Central memory CD4-positive, alpha-beta T cell (primary cell): Measurements from ENCODE around the gene ZNF726.
"Not testable (repeated sequence)": the region's sequence is repeated elsewhere in the genome, so short reads cannot be mapped to it uniquely, and the experiment has no call there.

ENCODE experiments used
- DNase-seq: peaks from one replicate; pipeline ENCODE4 v3.0.0; 2022

Gene ZNF726

DNA sequence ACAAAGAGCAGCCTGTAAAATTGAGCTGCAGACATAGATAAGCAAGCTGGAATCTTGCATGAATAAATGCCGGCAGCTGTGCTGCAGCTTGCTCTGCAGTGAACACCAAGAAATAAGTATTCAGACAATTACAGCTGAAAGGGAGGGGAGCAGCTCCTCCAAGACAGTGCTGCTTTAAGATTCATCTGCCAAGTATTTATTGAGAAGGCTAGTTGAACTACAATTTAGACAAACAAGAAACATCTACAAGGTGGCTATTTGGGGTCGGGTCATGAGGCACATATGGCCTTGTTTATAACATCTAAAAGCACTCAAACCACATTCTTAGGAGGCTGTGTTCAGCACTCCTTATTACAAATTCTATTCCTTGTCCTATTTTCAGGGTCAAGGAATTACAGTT, 34.9 kb downstream of the ZNF726 start:
- DNase-seq: no peak

DNA sequence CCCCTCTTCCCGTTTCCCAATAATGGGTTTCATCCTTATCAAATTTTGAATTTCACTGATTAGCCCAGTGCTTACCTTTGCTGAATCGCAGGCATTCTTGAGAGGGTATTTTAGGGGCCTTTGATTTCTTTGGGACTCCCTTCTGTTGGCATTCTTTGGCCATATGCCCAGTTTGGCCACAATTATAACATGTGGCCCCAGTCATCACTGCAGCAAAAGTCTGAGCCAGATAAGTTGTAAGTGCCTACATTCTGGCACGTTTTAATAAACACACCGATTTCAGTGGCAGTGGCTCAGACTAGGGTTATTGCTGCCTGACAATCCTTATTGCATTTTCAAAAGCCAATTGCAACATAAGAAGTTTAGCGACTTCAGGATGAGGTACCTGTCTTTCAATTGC, 41.4 kb downstream of the ZNF726 start:
- DNase-seq: no peak

GRCh38 chr19:23957660-23958281, 43.1 kb downstream of the ZNF726 start:
- no peak for DNase-seq

- not testable (repeated sequence) for DNase-seq
These were observed 48.7 kb downstream of the ZNF726 start for GRCh38 chr19:23963396-23963795.

DNA sequence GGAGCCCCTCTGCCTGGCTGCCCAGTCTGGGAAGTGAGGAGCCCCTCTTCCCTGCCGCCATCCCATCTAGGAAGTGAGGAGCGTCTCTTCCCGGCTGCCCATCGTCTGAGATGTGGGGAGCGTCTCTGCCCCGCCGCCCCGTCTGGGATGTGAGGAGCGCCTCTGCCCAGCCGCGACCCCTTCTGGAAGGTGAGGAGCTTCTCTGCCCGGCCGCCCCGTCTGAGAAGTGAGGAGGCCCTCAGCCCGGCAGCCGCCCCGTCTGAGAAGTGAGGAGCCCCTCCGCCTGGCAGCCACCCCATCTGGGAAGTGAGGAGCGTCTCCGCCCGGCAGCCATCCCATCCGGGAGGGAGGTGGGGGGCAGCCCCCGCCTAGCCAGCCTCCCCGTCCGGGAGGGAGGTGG, 49.2 kb downstream of the ZNF726 start:
- DNase-seq: not testable (repeated sequence)

GRCh38 chr19:23964334-23964733, 49.6 kb downstream of the ZNF726 start:
- DNase-seq: not testable (repeated sequence)

GRCh38 chr19:23969630-23970029, 54.9 kb downstream of the ZNF726 start:
- DNase-seq: no peak

DNA sequence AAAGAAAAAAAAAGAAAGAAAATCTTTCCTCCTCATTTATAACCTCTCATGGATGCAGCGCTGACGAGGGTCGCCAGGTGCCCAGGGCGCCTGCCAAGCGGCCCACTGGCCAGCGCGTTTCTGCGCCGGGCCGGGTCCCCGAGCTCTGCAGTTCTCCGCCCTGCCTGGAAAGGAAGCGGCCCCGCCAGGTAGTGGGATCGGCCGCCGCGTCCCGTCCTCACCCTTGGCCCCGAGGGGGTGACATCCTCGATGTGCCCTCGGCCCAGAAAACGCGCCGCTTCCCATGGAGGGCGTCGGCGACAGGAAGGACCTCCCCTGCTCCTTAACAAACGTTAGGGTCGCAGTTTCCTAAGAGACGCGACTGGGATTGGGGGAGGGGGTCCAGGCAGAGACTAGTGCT, 56.9 kb downstream of the ZNF726 start:
- DNase-seq: no peak

DNA sequence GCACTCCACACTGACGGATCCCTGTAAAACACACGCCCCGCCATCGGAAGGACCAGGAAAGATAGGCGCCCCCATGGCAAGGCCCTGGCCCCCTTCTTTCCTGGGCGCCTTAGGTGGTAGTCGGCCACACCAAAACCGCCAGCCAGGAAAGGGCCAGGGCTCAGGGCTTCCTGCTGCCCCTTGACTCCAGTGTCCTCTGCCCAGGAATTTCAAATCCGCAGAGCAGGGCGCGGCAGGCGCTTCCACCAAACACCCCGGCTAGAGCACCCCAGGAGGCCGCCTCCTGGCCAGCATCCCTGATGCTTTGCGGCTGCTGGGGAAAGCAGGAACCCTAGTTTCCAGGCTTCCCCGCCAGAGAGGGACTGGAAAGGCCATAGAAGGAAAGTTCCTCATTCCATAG, 57.5 kb downstream of the ZNF726 start:
- DNase-seq: no peak

DNA sequence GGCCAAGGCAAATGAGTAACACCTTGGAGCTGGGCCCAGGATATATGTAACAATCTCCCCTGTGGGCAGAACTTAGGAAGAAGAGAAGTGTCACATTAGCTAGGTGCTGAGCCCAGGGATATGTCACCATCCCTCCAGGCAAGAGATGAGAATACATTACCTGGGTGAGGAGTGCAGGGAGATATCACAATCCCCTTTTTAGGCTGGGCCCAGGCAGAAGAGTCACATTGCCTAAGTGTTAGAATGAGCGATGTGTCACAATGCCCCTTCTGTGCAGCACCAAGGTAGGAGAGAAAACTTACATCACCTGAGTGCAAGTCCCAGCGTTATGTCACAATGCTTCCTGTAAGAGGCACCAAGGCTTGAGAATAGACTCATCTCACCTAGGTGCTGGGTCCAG, 60.3 kb downstream of the ZNF726 start:
- DNase-seq: no peak

GRCh38 chr19:23976631-23977030, 61.9 kb downstream of the ZNF726 start:
- not testable (repeated sequence) for DNase-seq

DNA sequence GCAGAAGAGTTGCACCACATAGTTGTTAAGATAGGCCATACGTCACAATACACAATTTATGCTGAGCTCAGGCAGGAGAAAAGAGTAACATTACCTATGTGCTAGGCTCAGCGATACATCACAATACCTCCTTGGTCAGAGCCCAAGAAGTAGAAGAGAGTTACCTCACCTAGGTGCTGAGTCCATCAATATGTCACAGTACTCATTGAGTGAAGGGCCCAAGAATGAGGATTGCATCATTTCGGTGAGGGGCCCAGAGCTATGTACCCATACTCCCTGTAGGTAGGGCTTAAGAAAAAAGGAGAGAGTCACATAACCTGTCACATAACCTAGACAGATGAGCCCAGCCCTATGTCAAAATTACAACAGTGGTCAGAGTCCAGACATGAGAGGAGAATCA, 62.6 kb downstream of the ZNF726 start:
- DNase-seq: not testable (repeated sequence)

DNA sequence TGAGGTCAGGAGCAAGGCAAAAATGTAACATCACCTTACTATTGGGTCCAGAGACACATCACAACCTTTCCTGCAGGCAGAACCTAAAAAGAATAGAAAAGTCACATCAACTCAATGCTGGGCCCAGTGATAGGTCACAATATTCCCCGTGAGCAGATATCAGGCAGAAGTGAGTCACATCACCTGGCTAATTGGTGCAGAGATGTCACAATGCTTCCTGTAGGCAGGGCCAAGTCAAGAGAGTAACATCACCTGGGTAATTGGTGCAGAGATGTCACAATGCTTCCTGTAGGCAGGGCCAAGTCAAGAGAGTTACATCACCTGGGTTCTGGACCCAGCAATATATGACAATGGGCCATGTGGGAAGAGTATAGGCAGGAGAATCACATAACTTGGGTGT, 63.4 kb downstream of the ZNF726 start:
- no peak for DNase-seq

- DNase-seq: no peak
These were observed 66.1 kb downstream of the ZNF726 start for GRCh38 chr19:23980805-23981204.

DNA sequence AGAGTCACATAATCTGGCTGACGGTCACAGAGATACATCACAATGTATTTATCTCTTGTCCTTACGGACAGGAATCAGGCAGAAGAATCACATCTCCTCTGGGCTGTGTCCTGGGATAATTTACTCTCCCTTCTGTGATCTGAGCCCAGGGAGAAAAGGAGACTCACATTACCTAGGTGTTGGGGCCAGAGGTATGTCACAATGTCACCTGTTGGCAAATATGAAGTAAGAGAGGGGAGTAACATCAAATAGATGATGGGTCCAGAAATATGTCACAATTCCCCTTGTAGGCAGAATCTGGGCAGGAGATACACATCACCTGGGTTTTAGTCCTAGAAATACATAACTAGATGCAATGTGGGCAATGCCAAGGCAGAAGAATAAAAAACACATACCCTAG, 67.2 kb downstream of the ZNF726 start:
- DNase-seq: no peak

GRCh38 chr19:23983406-23983805, 68.7 kb downstream of the ZNF726 start:
- no peak for DNase-seq
